IPS-18a (cell line): ENCODE results near the gene DCANP1.

Source experiments
- H3K27ac ChIP-seq: one replicate; pipeline ENCODE4 v1.5.1; 2013; ENCODE audit warnings: low read length
- H3K27me3 ChIP-seq: one replicate; pipeline ENCODE4 v1.6.1; 2013; ENCODE audit warnings: mild to moderate bottlenecking, low read length; ENCODE audit not compliant: control insufficient read depth, insufficient read depth
- H3K36me3 ChIP-seq: one replicate; pipeline ENCODE4 v1.6.1; 2013; ENCODE audit warnings: low read depth, low read length; ENCODE audit not compliant: control insufficient read depth
- H3K4me1 ChIP-seq: one replicate; pipeline ENCODE4 v1.6.1; 2013; ENCODE audit warnings: low read depth, low read length; ENCODE audit not compliant: control insufficient read depth
- H3K4me3 ChIP-seq: one replicate; pipeline ENCODE4 v1.5.1; 2013; ENCODE audit warnings: low read length
- H3K9ac ChIP-seq: one replicate; pipeline ENCODE4 v1.6.1; 2013; ENCODE audit warnings: mild to moderate bottlenecking, low read length, moderate library complexity
- H3K9me3 ChIP-seq: one replicate; pipeline ENCODE4 v1.6.1; 2013; ENCODE audit warnings: low read depth, low read length; ENCODE audit not compliant: control insufficient read depth

Gene DCANP1

DNA sequence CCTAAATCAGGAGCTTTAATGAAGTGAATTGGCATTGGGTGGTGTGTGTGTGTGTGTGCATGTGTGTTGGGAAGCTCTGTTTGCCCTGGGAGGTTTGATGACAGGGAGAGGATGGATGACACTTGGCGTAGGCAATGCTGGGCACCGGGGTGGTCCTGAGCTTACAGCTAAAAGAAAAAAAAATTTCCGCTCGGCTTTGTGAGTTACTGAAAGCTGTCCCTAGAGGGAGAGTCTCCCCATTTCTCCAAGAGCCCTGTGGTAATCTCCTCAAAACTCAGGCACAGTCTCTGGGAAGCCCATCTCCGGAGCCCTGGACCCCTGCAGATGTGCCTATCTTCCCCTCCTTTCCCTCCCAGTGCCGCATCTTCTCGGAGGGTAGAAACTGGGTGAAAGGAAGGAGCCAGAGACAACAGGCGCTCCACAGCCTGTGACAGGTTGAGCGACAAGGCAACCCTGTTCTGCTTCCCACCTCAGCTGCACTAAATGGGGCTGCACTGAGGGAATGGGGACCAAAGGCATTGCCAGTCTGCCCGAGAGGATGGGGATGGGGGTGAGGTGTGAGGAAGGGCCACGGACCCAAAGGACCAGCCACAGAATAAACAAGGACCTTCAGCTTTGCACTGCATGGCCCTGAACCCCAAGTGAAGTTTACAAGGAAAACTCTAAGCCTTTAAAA is 40.8 kb upstream of the DCANP1 start:
- Histone ChIP-seq H3K4me3 (peak overlapping the region; percentile 55), H3K27me3 (peaks cover 100% of the 10 kb centered on the region), H3K36me3 (no peaks in the 10 kb centered on the region), H3K27ac (no peak overlapping the region), H3K4me1 (peaks cover 41% of the 10 kb centered on the region), H3K9me3 (no peaks in the 10 kb centered on the region), H3K9ac (no peak overlapping the region)

DNA sequence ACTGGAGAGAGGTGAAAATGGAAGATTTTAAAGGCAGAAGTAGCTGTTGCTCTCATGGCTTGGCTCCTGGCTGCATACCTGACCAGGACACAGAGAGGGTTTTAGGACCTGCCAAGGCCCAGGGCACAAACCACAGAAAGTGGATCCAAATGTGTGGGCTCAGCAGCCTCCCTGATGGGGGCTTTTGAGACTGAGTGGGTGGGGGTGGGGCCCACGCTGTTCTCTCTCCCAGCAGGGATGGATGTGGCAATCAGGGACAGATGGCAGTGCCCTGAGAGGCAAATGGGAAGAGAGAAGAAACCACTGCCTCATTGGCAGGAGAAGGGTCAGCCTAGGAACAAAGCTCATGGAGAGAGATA is 39.9 kb upstream of the DCANP1 start:
- Histone ChIP-seq H3K36me3 (no peaks in the 10 kb centered on the region), H3K27me3 (peaks cover 100% of the 10 kb centered on the region), H3K9ac (no peak overlapping the region), H3K4me1 (peaks cover 38% of the 10 kb centered on the region), H3K9me3 (no peaks in the 10 kb centered on the region), H3K27ac (no peak overlapping the region), H3K4me3 (no peak overlapping the region)

GRCh38 chr5:135486131-135487036 is 39.2 kb upstream of the DCANP1 start:
- Histone ChIP-seq H3K27ac (no peak overlapping the region), H3K4me1 (peaks cover 34% of the 10 kb centered on the region), H3K36me3 (no peaks in the 10 kb centered on the region), H3K9ac (no peak overlapping the region), H3K9me3 (no peaks in the 10 kb centered on the region), H3K27me3 (peaks cover 100% of the 10 kb centered on the region), H3K4me3 (no peak overlapping the region)

DNA sequence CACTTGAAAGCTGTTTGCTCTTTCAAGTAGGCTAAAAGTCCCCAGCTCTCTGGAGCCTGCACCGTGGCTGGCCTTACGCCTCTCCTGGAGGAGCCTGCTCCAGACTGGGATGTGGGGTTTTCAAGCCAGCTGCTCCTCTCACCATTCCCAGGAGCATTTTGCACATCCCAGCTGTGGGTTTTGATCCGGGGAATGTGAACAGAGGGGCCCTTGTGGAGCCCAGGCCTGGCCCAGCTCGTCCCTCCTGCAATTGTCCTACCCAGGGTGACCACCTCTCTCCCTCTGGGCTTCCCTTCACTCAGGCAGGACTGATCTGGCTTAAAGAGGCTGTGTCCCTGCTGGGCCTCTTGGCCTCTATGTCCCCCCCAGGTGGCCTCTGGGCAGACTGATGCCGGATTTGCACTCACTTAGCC is 37.5 kb upstream of the DCANP1 start:
- H3K36me3 ChIP-seq, result no peaks in the 10 kb centered on the region
- peaks cover 17% of the 10 kb centered on the region for H3K4me1 ChIP-seq
- H3K27ac ChIP-seq, result no peak overlapping the region
- no peak overlapping the region for H3K4me3 ChIP-seq
- no peak overlapping the region for H3K9ac ChIP-seq
- H3K9me3 ChIP-seq, result no peaks in the 10 kb centered on the region
- H3K27me3 ChIP-seq, result peaks cover 98% of the 10 kb centered on the region

DNA sequence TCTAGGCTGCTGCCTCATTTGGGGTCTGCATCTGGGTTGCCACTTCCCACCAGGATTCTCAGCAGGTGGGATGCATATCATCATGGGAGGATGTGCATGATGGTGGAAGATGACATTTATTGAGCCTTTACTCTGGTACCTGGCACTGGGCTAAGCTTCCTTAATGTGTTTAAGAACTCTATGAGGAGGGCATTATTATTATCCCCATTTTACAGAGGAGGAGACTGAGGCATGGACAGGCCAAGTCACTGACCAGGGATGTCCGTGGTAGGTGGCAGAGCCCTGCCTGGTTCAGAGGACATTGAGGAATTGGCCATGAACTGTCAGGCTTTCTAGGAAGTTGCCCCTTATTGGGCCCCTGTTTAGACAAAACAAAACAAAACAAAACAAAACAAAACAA is 36.1 kb upstream of the DCANP1 start:
- H3K9ac ChIP-seq, result no peak overlapping the region
- no peak overlapping the region for H3K4me3 ChIP-seq
- no peaks in the 10 kb centered on the region for H3K9me3 ChIP-seq
- H3K27me3 ChIP-seq, result peaks cover 98% of the 10 kb centered on the region
- peaks cover 17% of the 10 kb centered on the region for H3K4me1 ChIP-seq
- no peak overlapping the region for H3K27ac ChIP-seq
- H3K36me3 ChIP-seq, result no peaks in the 10 kb centered on the region

- H3K27me3 ChIP-seq, result peaks cover 98% of the 10 kb centered on the region
- no peaks in the 10 kb centered on the region for H3K36me3 ChIP-seq
- H3K27ac ChIP-seq, result no peak overlapping the region
- H3K9me3 ChIP-seq, result no peaks in the 10 kb centered on the region
- no peak overlapping the region for H3K9ac ChIP-seq
- H3K4me1 ChIP-seq, result peaks cover 18% of the 10 kb centered on the region
- no peak overlapping the region for H3K4me3 ChIP-seq
These were observed 35.3 kb upstream of the DCANP1 start for GRCh38 chr5:135482381-135482933.

GRCh38 chr5:135481909-135482311 is 34.8 kb upstream of the DCANP1 start:
- peaks cover 96% of the 10 kb centered on the region for H3K27me3 ChIP-seq
- no peaks in the 10 kb centered on the region for H3K9me3 ChIP-seq
- H3K4me1 ChIP-seq, result peaks cover 19% of the 10 kb centered on the region
- no peaks in the 10 kb centered on the region for H3K36me3 ChIP-seq
- no peak overlapping the region for H3K9ac ChIP-seq
- H3K27ac ChIP-seq, result no peak overlapping the region
- H3K4me3 ChIP-seq, result no peak overlapping the region

- Histone ChIP-seq H3K27me3 (peaks cover 96% of the 10 kb centered on the region), H3K27ac (no peak overlapping the region), H3K4me1 (peaks cover 25% of the 10 kb centered on the region), H3K9me3 (no peaks in the 10 kb centered on the region), H3K9ac (no peak overlapping the region), H3K36me3 (no peaks in the 10 kb centered on the region), H3K4me3 (no peak overlapping the region)
These were observed 34.2 kb upstream of the DCANP1 start for GRCh38 chr5:135481387-135481786.

GRCh38 chr5:135480511-135480910 is 33.4 kb upstream of the DCANP1 start:
- Histone ChIP-seq H3K36me3 (no peaks in the 10 kb centered on the region), H3K9me3 (no peaks in the 10 kb centered on the region), H3K27ac (no peak overlapping the region), H3K9ac (no peak overlapping the region), H3K4me3 (no peak overlapping the region), H3K4me1 (peaks cover 25% of the 10 kb centered on the region), H3K27me3 (peaks cover 95% of the 10 kb centered on the region)

DNA sequence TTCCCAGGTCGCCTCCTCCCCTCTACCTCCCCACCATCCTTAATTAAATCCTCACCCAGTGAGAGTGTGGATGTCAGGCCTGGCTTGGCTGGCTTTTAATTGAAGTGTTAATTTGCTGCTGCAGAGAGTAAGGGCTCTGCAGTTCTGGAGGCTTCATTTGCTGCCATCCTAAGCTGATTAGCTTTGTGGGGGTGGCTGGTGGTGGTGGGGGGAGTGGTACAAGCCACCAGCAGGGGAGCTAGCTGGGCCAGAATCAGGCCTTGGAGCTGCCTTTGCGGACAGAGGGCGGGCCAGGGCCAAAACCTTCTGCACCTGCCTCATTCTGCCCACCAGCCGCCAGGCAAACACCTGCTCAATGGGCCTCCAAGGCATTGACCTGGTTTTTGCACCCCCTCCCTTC is 31.8 kb upstream of the DCANP1 start:
- Histone ChIP-seq H3K36me3 (no peaks in the 10 kb centered on the region), H3K27me3 (peaks cover 95% of the 10 kb centered on the region), H3K27ac (no peak overlapping the region), H3K9ac (no peak overlapping the region), H3K9me3 (no peaks in the 10 kb centered on the region), H3K4me3 (no peak overlapping the region), H3K4me1 (peaks cover 21% of the 10 kb centered on the region)

- no peaks in the 10 kb centered on the region for H3K36me3 ChIP-seq
- H3K4me1 ChIP-seq, result peaks cover 21% of the 10 kb centered on the region
- H3K4me3 ChIP-seq, result no peak overlapping the region
- H3K27me3 ChIP-seq, result peaks cover 93% of the 10 kb centered on the region
- H3K9ac ChIP-seq, result no peak overlapping the region
- no peak overlapping the region for H3K27ac ChIP-seq
- H3K9me3 ChIP-seq, result no peaks in the 10 kb centered on the region
These were observed 30.5 kb upstream of the DCANP1 start for GRCh38 chr5:135477613-135478066.
